COLO668 (cell line): ENCODE results near the gene ADGRB3.
A peak's percentile ranks its signal among the peaks of the same experiment; 100 is the strongest.
"Not testable (repeated sequence)": the region's sequence is repeated elsewhere in the genome, so short reads cannot be mapped to it uniquely, and the experiment has no call there.

Experiments used
- DNase-seq: peaks from one replicate; lab custom pipeline; 2025; ENCODE audit not compliant: unreplicated experiment; lab: John Stamatoyannopoulos, UW

ADGRB3 gene

GRCh38 chr6:68912805-68913204, 277.7 kb downstream of the ADGRB3 start:
- DNase-seq: not testable (repeated sequence)

- no peak for DNase-seq
Observed at GRCh38 chr6:68915586-68915985, 280.5 kb downstream of the ADGRB3 start.

GRCh38 chr6:68919537-68919936, 284.5 kb downstream of the ADGRB3 start:
- DNase-seq: no peak

GRCh38 chr6:68941345-68941744, 306.3 kb downstream of the ADGRB3 start:
- no peak for DNase-seq

- no peak for DNase-seq
Observed at GRCh38 chr6:68947721-68948120, 312.6 kb downstream of the ADGRB3 start.

GRCh38 chr6:68951270-68951669, 316.2 kb downstream of the ADGRB3 start:
- DNase-seq: no peak

GRCh38 chr6:68958327-68958726, 323.2 kb downstream of the ADGRB3 start:
- no peak for DNase-seq

GRCh38 chr6:68967549-68968300, 332.6 kb downstream of the ADGRB3 start:
- peak; percentile 51 for DNase-seq

- no peak for DNase-seq
Observed at GRCh38 chr6:68968301-68968649, 333.2 kb downstream of the ADGRB3 start.

GRCh38 chr6:68973066-68973465, 338.0 kb downstream of the ADGRB3 start:
- DNase-seq: no peak

GRCh38 chr6:68975064-68975463, 340.0 kb downstream of the ADGRB3 start:
- DNase-seq: no peak

- no peak for DNase-seq
Observed at GRCh38 chr6:68975816-68976215, 340.7 kb downstream of the ADGRB3 start.

GRCh38 chr6:68976260-68976659, 341.2 kb downstream of the ADGRB3 start:
- DNase-seq: no peak

GRCh38 chr6:68978411-68978810, 343.3 kb downstream of the ADGRB3 start:
- no peak for DNase-seq

GRCh38 chr6:68981668-68982067, 346.6 kb downstream of the ADGRB3 start:
- not testable (repeated sequence) for DNase-seq

- DNase-seq: no peak
Observed at GRCh38 chr6:68988698-68989097, 353.6 kb downstream of the ADGRB3 start.

GRCh38 chr6:68990317-68990716, 355.2 kb downstream of the ADGRB3 start:
- no peak for DNase-seq

GRCh38 chr6:68993911-68994310, 358.8 kb downstream of the ADGRB3 start:
- no peak for DNase-seq

GRCh38 chr6:68994521-68994920, 359.4 kb downstream of the ADGRB3 start:
- DNase-seq: no peak

- no peak for DNase-seq
Observed at GRCh38 chr6:69005199-69005598, 370.1 kb downstream of the ADGRB3 start.

- DNase-seq: no peak
Observed at GRCh38 chr6:69007781-69008180, 372.7 kb downstream of the ADGRB3 start.

- no peak for DNase-seq
Observed at GRCh38 chr6:69012211-69012610, 377.1 kb downstream of the ADGRB3 start.

GRCh38 chr6:69012876-69013275, 377.8 kb downstream of the ADGRB3 start:
- no peak for DNase-seq
